WI38 (cell line): ENCODE data around the gene SEC14L5.
"Not testable (repeated sequence)": the region's sequence is repeated elsewhere in the genome, so short reads cannot be mapped to it uniquely, and the experiment has no call there.

Experiments
- H3K4me3 ChIP-seq: 2 replicates; pipeline ENCODE4 v1.5.1; 2011; ENCODE audit warnings: low read depth, mild to moderate bottlenecking, control low read depth, low read length
- CTCF ChIP-seq: IDR thresholded peaks from 2 replicates; pipeline ENCODE4 v1.5.1; 2012; ENCODE audit warnings: low read depth, mild to moderate bottlenecking, control low read depth, low read length

Gene SEC14L5

GRCh38 chr16:4923853-4924252 lies 34.3 kb upstream of the SEC14L5 start:
- H3K4me3 ChIP-seq, result no peak overlapping the region
- TF ChIP-seq CTCF, result no peak

- TF ChIP-seq CTCF, result no peak
- no peak overlapping the region for H3K4me3 ChIP-seq
Observed at GRCh38 chr16:4924593-4925292, 33.4 kb upstream of the SEC14L5 start.

GRCh38 chr16:4925293-4925607 lies 32.9 kb upstream of the SEC14L5 start:
- no peak overlapping the region for H3K4me3 ChIP-seq
- no peak for TF ChIP-seq CTCF

- H3K4me3 ChIP-seq, result no peak overlapping the region
- no peak for TF ChIP-seq CTCF
Observed at GRCh38 chr16:4925791-4926190, 32.3 kb upstream of the SEC14L5 start.

GRCh38 chr16:4926928-4927327 lies 31.2 kb upstream of the SEC14L5 start:
- no peak overlapping the region for H3K4me3 ChIP-seq
- no peak for TF ChIP-seq CTCF

GRCh38 chr16:4927661-4928060 lies 30.5 kb upstream of the SEC14L5 start:
- TF ChIP-seq CTCF, result no peak
- H3K4me3 ChIP-seq, result no peak overlapping the region

GRCh38 chr16:4928227-4928626 lies 29.9 kb upstream of the SEC14L5 start:
- no peak overlapping the region for H3K4me3 ChIP-seq
- TF ChIP-seq CTCF, result no peak

- not testable (repeated sequence) for H3K4me3 ChIP-seq
Observed at GRCh38 chr16:4929619-4930018, 28.5 kb upstream of the SEC14L5 start.
